ENCODE data around the gene PKMYT1. TPM values are rescaled to one million over a fixed set of nuclear protein-coding genes. Genes with fewer than 3 reads are reported as not detected.

Gene PKMYT1
- total and polyA plus RNA-seq, 2 experiments from 2014 or later, result 90.9 to 100 TPM

DNA sequence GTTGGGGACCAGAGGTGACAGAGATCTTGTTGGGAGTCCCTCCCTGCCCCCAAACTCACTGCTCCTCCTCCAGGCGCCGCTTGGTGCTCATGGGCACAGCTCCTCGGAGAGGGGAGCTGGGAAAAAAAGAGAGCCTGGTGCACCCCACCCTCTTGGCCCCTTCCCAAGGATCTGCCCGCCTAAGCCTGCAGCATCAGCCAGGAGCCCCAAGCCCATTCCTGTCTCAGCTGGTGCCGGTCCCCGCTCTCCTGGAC is 43.1 kb upstream of the PKMYT1 start:
- Mint-ChIP-seq H3K27me3 (ENCODE audit: insufficient read depth, low read depth, poor library complexity) (peaks cover 45% of the 10 kb centered on the region), H3K4me3 (peak overlapping the region; percentile 96), H3K4me1 (peaks cover 31% of the 10 kb centered on the region), H3K36me3 (ENCODE audit: low read depth) (peaks cover 44% of the 10 kb centered on the region), H3K9me3 (no peaks in the 10 kb centered on the region; the same call in 1 of the 3 replicates), H3K27ac (peak overlapping the region; percentile 98)
- no peak for ATAC-seq
- no peaks in the 10 kb centered on the region; the same call in 1 of the 2 replicates for H3K27me3 ChIP-seq (ENCODE audit: insufficient read depth)
- H3K79me2 ChIP-seq (replicated peaks; ENCODE audit: insufficient read depth), result peaks cover 17% of the 10 kb centered on the region; the same call in 1 of the 2 replicates
- no peaks in the 10 kb centered on the region for H3K9me2 ChIP-seq (ENCODE audit: insufficient read depth)
- H3F3A ChIP-seq (replicated peaks; ENCODE audit: low read depth), result peaks cover 61% of the 10 kb centered on the region
- peak; percentile 66 for DNase-seq (ENCODE audit: low spot score)
- H3K4me1 ChIP-seq (ENCODE audit: insufficient read depth), result peaks cover 37% of the 10 kb centered on the region
- no peaks in the 10 kb centered on the region for H3K36me3 ChIP-seq (ENCODE audit: insufficient read depth)
- peaks cover 20% of the 10 kb centered on the region for H4K20me1 ChIP-seq (replicated peaks; ENCODE audit: insufficient read depth)
- H3K27ac ChIP-seq (ENCODE audit: low read depth), result peak overlapping the region; percentile 99
- no peak overlapping the region for H2AFZ ChIP-seq
- H3K4me2 ChIP-seq, result peak overlapping the region; percentile 97
- TF ChIP-seq JUNB (IDR thresholded peaks at IDR 0.05; ENCODE audit: unreplicated experiment) (no peak), EZH2 (IDR thresholded peaks at IDR 0.05; ENCODE audit: low read depth, unreplicated experiment) (no peak), ZNF114 (CRISPR knock-in tag; IDR thresholded peaks at IDR 0.05) (no peak), POLR2AphosphoS5 (IDR thresholded peaks at IDR 0.05; ENCODE audit: low read depth) (no peak), EZH2phosphoT487 (IDR thresholded peaks at IDR 0.05; ENCODE audit: unreplicated experiment) (no peak), CREB1 (CRISPR knock-in tag; IDR thresholded peaks at IDR 0.05; ENCODE audit: low read depth) (no peak), REST (IDR thresholded peaks at IDR 0.05; ENCODE audit: unreplicated experiment) (no peak)
- peak overlapping the region; percentile 85 for H3K4me3 ChIP-seq

DNA sequence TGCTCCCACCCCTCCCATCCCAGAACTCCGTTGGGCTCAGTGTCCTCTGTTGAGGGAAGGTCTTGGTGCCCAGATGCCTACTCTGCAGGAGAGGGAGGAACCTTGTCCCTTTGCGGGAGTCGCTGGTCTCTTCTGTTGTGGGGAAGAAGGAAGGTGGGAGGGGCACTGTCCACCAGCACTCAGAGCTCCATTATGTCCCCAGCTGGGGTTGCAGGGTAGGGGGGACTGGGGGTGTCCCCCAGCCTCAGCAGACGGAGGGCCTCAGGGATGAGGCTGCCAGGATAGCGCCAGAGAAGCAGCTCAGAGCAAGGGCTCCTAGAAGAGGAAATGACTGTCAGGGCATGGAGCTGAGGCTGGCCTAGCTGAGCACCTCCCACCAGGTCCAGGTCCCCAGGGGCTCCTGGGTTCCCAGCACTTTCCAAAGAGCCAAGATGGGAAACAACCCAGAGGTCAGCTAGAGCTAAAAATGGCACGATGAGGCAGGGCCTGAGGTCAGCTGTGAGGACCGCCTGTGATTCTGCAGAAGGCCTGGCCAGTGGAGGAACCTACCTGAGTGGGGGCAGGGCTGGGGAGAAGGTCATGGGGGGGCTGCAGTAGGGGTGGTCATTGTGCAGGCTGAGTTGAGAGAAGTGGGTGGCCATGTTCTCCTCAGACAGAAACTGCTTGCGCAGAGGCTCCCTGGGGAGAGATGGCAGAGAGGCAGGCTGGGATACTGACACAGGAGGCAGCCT is 42.6 kb upstream of the PKMYT1 start:
- Histone ChIP-seq H3K27ac (ENCODE audit: low read depth) (peak overlapping the region; percentile 99), H3K4me3 (peak overlapping the region; percentile 85), H3K36me3 (ENCODE audit: insufficient read depth) (no peaks in the 10 kb centered on the region), H3K79me2 (replicated peaks; ENCODE audit: insufficient read depth) (peaks cover 18% of the 10 kb centered on the region), H3K4me2 (peak overlapping the region; percentile 97), H2AFZ (no peak overlapping the region), H3F3A (replicated peaks; ENCODE audit: low read depth) (peaks cover 60% of the 10 kb centered on the region), H3K9me2 (ENCODE audit: insufficient read depth) (no peaks in the 10 kb centered on the region), H3K27me3 (ENCODE audit: insufficient read depth) (no peaks in the 10 kb centered on the region; the same call in 1 of the 2 replicates), H4K20me1 (replicated peaks; ENCODE audit: insufficient read depth) (peaks cover 20% of the 10 kb centered on the region), H3K4me1 (ENCODE audit: insufficient read depth) (peaks cover 37% of the 10 kb centered on the region)
- ATAC-seq (no peak), DNase-seq (ENCODE audit: low spot score) (no peak)
- peak overlapping the region; percentile 98 for H3K27ac Mint-ChIP-seq
- TF ChIP-seq POLR2AphosphoS5 (IDR thresholded peaks at IDR 0.05; ENCODE audit: low read depth), result peak; percentile 58
- no peak for TF ChIP-seq ZNF114 (CRISPR knock-in tag; IDR thresholded peaks at IDR 0.05)
- peaks cover 31% of the 10 kb centered on the region for H3K4me1 Mint-ChIP-seq
- H3K4me3 Mint-ChIP-seq, result peak overlapping the region; percentile 96
- peaks cover 44% of the 10 kb centered on the region for H3K36me3 Mint-ChIP-seq (ENCODE audit: low read depth)
- no peaks in the 10 kb centered on the region; the same call in 1 of the 3 replicates for H3K9me3 Mint-ChIP-seq
- H3K27me3 Mint-ChIP-seq (ENCODE audit: insufficient read depth, low read depth, poor library complexity), result peaks cover 48% of the 10 kb centered on the region

All from GM23338 (cell line).